ENCODE data around the gene ARHGAP10.

The ARHGAP10 gene

GRCh38 chr4:148041606-148042329 lies 309.9 kb downstream of the ARHGAP10 start:
- no peak for DNase-seq (ENCODE audit: extremely low read depth, low read depth)
- no peak for TF ChIP-seq CTCF (IDR thresholded peaks at IDR 0.05; ENCODE audit: low read depth, low read length, missing control alignments)
- no peak overlapping the region for H3K4me3 ChIP-seq (replicated peaks; ENCODE audit: low read depth, low read length)

GRCh38 chr4:148044089-148044911 lies 312.4 kb downstream of the ARHGAP10 start:
- DNase-seq (ENCODE audit: extremely low read depth, low read depth), result no peak
- no peak overlapping the region for H3K4me3 ChIP-seq (replicated peaks; ENCODE audit: low read depth, low read length)
- TF ChIP-seq CTCF (IDR thresholded peaks at IDR 0.05; ENCODE audit: low read depth, low read length, missing control alignments), result no peak

GRCh38 chr4:148044912-148045352 lies 313.0 kb downstream of the ARHGAP10 start:
- TF ChIP-seq CTCF (IDR thresholded peaks at IDR 0.05; ENCODE audit: low read depth, low read length, missing control alignments), result no peak
- no peak overlapping the region for H3K4me3 ChIP-seq (replicated peaks; ENCODE audit: low read depth, low read length)
- DNase-seq (ENCODE audit: extremely low read depth, low read depth), result no peak

GRCh38 chr4:148048598-148048997 lies 316.7 kb downstream of the ARHGAP10 start:
- H3K4me3 ChIP-seq (replicated peaks; ENCODE audit: low read depth, low read length), result no peak overlapping the region
- no peak for DNase-seq (ENCODE audit: extremely low read depth, low read depth)
- TF ChIP-seq CTCF (IDR thresholded peaks at IDR 0.05; ENCODE audit: low read depth, low read length, missing control alignments), result no peak

GRCh38 chr4:148051403-148051802 lies 319.5 kb downstream of the ARHGAP10 start:
- TF ChIP-seq CTCF (IDR thresholded peaks at IDR 0.05; ENCODE audit: low read depth, low read length, missing control alignments), result no peak
- no peak for DNase-seq (ENCODE audit: extremely low read depth, low read depth)
- no peak overlapping the region for H3K4me3 ChIP-seq (replicated peaks; ENCODE audit: low read depth, low read length)

GRCh38 chr4:148052448-148052847 lies 320.6 kb downstream of the ARHGAP10 start:
- TF ChIP-seq CTCF (IDR thresholded peaks at IDR 0.05; ENCODE audit: low read depth, low read length, missing control alignments), result no peak
- no peak overlapping the region for H3K4me3 ChIP-seq (replicated peaks; ENCODE audit: low read depth, low read length)

More at GRCh38 chr4:148052448-148052847, 320.6 kb downstream of the ARHGAP10 start:
- no peak for DNase-seq (ENCODE audit: extremely low read depth, low read depth)
